DMS53 (cell line): ENCODE results near the gene NFIC.

Source experiments
- DNase-seq: peaks from one replicate; lab custom pipeline; 2025; lab: John Stamatoyannopoulos, UW

NFIC gene

DNA sequence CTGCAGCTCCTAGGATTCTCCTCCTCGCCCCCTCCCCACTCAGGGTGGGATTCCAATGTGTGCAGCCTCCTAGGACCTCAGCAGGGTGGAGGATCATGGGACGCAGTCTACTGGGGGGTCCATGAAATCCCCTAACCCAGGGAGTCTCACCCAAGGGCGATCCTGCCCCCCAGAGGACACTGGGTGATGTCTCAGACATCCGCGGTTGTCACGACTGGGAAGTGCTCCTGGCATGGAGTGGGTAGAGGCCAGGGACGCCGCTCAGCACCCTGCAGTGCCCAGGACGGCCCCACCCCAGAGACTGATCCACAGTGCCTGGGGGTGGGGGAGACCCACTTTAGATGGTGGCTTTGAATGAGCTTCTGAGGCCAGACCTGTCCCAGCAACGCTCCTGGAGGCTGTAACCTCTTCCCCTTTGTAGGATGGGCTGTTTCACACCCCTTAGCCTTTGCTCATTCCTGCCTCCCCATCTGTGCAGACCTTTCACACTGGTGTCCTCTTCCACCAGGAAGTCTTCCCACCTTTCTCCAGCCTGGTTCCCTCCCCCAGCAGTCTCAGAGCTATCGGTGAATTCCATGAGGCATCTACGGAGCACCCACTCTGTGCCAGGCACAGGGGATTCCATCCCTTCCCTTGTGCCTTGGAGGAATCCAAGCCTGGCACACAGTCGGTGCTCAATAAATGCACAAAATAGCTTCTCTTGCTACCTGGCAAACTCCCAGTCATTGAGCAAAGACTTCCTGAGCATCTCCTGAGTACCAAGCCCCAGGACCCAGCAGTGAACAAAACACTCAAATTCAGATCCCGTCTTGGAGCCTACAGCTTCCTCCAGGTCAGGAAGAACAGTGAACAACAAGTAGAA, 103.5 kb downstream of the NFIC start:
- DNase-seq = no peak

DNA sequence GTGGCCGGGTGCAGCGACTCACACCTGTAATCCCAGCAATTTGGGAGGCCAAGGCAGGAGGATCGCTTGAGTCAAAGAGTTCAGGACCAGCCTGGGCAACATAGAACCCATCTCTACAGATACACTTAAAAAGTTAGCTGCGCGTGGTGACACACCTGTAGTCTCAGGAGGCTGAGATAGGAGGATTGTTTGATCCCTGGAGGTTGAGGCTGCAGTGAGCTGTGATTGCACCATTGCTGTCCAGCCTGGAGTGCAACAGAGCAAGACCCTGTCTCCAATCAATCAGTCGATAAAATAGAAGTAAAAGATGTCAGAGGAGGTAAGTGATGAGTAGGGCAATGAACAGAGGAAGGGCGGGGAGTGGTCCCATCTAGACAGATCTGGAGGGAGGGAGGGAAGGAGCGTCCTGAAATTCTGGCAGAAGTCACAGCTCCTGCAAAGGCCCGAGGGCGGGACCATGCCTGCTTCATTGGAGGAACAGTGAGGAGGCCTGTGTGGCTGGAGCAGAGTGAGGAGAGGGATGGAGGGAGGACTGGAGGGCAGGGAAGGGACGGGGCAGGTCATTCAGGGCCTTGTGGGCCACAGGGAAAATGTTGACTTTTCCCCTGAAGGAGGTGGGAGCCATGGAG, 104.2 kb downstream of the NFIC start:
- no peak for DNase-seq

- DNase-seq = no peak
These were observed 105.7 kb downstream of the NFIC start for GRCh38 chr19:3471954-3472655.

- DNase-seq = no peak
These were observed 107.6 kb downstream of the NFIC start for GRCh38 chr19:3474010-3474409.

- no peak for DNase-seq
These were observed 108.2 kb downstream of the NFIC start for GRCh38 chr19:3474614-3475013.

GRCh38 chr19:3475449-3475848, 109.1 kb downstream of the NFIC start:
- no peak for DNase-seq

DNA sequence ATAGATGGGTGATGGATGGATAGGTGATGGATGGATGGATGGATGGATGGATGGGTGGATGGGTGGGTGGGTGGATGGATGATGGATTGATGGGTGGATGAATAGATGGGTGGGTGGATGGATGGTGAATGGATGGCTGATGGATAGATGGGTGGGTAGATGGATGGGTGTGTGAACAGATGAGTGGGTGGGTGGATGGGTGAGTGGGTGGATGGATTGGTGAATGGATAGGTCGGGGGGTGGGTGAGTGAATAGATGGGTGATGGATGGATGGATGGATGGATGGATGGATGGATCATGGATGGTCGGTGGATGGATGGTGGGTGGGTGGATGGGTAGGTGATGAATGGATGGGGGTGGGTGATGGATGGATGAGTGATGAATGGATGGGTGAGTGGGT, 110.4 kb downstream of the NFIC start:
- DNase-seq = no peak

DNA sequence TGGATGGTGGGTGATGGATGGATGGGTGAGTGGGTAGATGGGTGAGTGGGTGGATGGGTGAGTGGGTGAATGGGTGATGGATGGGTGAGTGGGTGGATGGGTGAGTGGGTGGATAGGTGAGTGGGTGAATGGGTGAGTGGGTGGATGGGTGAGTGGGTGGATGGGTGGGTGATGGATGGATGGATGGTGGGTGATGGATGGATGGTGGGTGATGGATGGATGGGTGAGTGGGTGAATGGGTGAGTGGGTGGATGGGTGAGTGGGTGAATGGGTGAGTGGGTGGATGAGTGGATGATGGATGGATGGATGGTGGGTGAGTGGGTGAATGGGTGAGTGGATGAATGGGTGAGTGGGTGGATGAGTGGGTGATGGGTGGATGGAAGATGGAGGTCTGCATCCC, 111.1 kb downstream of the NFIC start:
- DNase-seq = no peak

DNA sequence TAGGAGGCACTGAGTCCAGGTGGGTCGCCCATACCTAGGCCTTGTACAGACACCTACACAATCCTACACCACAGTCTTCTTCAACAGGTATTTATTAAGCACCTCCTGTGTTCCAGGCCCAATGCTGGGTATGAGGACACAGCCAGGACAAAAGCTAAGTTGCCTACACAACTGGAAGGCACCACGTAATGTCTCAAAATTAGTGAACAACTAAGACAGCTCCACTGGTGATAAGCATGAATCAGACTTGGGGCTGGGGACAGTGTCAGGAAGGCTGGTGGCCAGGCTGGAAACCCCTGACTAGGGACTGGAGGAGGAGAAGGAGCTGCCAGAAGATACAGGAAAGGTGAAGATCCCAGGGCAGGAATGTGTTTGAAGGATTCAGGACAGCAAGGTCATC, 111.6 kb downstream of the NFIC start:
- DNase-seq = no peak

DNA sequence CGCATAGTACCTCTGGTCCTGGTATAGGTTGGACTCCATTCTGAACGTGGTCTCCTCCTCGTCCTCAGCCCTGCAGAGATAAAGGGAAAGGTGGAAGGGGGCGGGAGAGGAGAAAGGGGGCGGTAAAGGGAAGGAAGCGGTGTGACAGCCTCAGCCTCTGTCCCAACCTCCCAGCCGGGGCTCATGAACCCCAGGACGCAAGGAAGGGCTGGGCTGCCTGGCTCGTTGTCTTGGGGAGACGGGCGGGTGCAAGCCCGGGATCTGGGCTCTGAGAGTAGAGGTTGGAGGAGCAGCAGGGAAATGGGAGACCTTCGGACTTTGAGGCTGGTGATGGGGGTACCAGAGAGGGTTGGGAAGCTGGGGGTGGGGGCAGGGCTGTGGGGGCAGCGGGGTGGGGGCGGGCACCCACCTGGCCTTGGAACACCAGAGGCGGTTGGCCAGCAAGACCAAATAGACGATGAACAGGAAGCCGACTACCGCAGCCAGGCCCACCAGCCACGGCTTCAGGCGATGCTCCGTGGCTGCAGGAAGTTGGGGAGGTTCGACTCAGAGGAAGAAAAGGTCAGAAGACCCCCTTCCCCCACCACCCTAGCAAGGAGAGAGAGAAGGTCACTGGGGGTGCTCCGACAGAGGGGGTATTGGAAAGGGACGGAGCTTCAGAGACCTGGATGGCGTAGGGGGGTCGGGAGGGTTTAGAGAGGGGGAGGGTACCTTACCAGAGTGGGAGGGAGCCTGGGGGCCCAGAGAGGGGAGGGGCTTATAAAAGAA, 112.2 kb downstream of the NFIC start:
- no peak for DNase-seq

DNA sequence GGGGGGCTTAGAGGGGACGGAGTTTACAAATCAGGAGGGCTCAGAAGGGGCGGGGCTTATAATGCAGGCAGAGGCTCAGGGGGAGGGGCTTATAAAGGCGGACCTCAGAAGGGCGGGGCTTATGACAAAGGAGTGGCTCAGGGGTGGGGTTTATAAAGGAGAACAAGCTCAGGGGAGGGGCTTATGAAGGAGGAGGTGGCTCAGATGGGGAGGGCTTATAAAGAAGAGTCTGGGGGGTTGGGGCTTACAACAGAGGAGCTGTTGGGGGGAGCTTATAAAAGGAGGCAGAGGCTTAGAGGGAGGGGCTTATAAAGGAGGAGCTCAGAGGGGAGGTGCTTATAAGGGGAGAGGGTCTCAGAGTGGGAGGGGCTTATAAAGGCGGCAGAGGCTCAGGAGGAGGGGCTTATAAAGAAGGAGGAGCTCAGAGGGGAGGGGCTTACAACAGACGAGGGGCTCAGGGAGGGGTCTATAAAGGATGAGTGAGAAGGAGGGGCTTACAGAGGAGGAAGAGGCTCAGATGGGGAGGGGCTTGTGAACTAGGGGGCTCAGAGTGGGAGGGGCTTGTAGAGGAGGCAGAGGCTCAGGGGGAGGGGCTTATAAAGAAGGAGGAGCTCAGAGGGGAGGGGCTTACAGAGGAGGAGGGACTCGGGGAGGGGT, 112.9 kb downstream of the NFIC start:
- DNase-seq = peak; percentile 50

GRCh38 chr19:3479834-3480215, 113.4 kb downstream of the NFIC start:
- DNase-seq = peak; percentile 50

DNA sequence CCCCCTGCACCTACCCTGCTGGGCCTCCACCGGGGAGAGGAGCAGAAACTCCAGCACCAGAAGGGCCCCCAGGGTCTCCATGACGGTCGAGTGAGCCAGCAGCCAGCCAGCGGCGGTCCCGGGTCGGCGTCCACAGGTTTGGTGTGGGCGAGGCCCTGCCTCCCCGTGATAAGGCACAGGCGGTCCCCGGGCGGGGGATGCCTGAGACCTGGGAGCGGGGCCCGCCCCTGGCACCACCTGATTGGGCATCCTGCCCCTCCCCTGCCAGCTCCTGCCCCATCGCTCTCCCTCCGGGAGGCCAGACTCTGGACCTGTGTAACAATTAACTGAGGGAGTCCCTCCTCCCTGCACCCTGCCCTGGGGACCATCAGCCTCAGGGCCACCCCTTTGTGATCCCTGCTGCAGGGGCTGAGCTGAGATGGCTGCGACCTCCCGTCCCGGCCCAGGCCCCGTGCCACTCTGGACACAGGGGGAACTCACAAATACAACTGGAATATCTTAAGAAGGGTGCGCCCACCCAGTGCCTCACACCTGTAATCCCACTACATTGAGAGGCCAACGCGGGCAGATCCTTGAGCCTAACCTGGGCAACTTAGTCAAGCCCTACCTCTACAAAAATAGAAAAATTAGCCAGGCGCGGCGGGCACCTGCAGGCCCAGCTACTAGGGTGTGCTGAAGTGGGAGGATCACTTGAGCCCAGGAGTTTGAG, 114.2 kb downstream of the NFIC start, which contains the start of gene SMIM24:
Gene SMIM24 (minus strand): TSS at position 143 of the 709 bp plus-strand sequence. CDS start 62 bp downstream, at position 81.
- no peak for DNase-seq

DNA sequence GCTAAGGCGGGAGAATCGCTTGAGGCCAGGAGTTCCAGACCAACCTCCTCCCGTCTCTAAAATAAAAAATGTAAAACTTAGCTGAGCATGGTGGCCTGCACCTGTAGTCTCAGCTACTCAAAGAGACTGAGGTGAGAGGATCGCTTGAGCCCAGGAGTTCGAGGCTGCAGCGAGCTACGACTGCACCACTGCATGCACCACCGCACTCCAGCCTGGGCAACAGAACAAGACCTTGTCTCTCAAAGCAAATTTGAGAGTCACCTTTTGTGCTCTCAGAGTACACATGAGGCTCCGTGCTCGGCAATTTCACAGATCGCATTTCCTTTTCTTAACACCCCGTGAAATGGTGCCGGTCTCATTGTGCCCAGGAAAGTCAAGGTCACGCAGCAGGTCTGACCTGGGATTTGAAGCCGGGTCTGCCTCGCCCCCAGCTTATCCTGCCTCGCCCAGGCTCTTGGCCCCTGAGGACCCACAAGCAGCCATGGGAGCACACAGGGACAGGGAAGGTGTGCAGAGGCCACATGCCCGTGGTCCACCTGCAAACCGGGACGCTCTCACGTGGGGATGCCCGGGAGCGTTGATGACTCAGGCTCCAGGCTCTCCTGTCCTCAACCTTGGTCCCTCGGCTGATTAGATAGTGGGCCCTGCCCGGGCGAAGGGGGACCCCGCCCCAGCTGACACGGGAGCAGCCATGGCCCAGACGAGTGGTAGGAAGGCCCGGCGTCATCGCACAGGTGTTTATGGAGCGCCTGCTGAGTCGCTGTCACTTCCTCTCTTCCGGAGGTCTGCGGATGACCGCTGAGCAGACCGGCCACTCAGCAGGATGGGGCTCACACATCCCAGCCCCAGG, 115.1 kb downstream of the NFIC start:
- peak; percentile 30 for DNase-seq

DNA sequence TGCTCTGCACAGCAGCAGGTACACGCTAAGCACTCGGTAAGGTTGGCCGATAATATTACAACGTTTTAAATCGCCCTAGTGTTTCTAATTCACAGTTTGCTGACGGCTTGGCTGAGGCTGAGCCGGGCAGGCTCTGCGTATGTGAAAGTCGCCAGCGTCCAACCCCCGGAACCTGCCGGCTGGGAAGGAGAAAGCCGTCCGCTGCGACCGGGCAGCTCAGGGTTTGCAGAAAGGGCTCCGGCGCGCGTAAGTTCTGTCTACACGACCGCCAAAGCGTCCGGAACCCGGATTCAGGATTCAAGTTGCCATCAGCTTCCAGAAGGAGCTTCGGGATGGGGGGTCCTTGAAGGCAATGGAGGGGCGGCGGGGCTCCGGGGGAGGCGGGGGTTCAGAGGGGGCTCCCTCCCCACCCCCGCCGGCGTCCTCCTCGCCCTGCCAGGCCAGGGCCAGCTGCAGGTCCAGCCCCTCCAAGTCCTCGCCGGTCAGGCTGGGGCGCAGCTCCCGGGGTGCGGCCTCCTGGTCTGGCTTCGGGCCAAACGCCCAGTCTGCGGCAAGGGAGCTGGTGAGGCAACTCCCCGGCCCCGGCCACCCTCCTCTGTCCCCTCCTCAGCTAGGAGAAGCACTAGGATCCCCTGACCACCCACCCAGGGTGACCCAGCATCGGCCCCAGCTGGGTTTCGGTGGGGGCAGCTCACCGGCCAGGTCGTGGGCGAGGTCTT, 116.3 kb downstream of the NFIC start:
- peak; percentile 72 for DNase-seq

- peak; percentile 78 for DNase-seq
These were observed 116.8 kb downstream of the NFIC start, which contains the start of gene SMIM44 for GRCh38 chr19:3483226-3483628. Gene SMIM44, minus strand, starts transcription at chr19:3483441. Its CDS starts 38 bp downstream, at chr19:3483403.

DNA sequence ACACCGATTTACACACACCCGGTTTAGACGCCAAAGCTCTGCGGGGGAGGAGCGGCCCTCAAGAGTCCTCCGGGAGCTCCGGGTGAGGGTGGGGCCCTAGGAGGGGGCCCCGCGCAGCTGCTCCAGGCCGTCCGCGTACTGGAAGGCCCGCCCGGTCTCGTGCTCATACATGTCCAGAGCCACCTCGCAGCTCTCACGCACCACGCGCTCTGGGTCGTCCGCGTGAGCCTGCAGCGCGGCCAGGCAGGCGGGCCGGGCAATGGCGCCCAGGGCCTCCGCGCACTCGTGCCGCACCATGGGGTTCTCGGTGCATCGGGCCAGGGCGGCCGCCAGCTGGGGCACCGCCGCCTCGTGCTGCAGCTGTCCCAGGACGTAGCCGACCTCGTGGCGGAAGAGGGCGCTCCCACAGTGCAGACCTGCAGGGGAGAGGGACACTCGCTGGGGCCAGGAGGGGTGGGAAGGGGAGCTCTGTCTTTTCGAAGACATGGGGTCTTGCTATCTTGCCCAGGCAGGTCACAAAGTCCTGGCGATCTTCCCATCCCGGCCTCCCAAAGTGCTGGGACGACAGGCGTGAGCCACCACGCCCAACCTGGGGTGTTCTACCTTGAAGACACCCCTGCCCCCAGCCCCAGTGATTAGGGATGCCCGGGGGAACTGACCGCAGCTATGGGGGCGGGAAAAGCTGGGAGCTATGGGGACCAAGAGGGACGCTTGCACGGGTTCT, 125.2 kb downstream of the NFIC start:
- no peak for DNase-seq

- no peak for DNase-seq
These were observed 125.9 kb downstream of the NFIC start for GRCh38 chr19:3492131-3492839.
